ENCODE data around the gene MOCS3.

Gene MOCS3

DNA sequence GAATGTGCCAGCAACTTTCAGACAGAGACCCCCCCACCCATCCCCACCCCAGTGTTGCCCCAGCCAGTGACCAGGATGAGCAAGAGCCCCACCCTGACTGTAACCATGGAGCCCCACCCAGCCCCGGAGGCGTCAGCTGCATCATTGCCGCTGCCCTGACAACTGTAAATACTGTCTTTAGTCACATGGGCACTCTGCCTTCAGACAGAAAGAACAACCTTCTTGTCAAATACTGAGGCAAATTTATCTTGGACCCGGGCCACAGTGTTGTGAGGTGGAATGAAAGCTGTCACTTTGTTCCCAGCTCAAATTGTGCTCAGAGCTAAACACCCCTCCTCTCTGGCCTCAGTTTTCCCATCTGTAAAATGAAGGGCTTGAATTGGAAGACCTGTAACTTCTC lies 23.7 kb downstream of the MOCS3 start:
- no peak for DNase-seq (ENCODE audit: low spot score)

DNA sequence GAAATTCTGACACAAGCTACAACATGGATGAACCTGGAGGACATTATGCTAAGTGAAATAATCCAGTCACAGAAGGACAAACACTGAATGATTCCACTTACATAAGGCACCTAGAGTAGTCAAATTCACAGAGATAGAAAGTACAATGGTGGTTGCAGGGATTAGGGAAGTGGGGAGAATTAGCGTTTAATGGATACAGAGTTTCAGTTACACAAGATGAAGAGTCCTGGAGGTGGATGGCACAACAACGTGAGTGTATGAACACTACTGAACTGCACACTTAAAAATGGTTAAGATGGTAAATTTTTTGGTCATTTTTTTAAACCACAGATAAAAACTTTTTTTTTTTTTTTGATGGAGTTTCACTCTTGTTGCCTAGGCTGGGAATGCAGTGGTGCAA lies 24.7 kb downstream of the MOCS3 start:
- DNase-seq (ENCODE audit: low spot score): no peak

DNA sequence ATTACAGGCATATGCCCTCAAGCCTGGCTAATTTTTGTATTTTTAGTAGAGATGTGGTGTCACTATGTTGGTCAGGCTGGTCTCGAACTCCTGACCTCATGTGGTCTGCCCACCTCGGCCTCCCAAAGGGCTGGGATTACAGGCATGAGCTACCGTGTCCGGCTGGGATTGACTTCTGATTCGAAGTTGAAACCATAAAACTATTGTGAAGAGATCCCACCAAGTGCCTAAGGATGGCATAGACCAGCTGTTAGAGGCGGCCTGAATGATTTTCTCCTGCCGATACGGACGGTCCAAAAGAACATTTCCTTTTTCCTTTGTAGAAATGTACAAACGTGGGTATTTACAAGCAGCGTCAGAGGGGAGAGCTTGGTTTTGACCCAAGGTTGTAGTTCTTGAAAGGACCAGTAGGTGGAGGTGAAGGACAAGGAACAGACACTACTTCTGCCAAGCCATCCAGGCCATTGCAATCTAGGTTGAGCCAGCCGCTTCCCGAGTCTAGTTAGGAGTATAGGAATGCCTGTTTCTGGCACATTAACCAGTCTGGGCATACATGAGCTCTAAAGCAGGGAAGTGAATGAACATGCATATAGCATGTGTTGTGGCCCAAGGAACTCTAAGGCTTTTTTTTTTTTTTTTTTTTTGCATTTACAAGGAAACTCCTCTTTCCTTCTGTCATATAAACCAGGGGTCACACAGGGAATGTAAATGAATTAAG lies 29.0 kb downstream of the MOCS3 start:
- peak; percentile 81 for DNase-seq (ENCODE audit: low spot score)

DNA sequence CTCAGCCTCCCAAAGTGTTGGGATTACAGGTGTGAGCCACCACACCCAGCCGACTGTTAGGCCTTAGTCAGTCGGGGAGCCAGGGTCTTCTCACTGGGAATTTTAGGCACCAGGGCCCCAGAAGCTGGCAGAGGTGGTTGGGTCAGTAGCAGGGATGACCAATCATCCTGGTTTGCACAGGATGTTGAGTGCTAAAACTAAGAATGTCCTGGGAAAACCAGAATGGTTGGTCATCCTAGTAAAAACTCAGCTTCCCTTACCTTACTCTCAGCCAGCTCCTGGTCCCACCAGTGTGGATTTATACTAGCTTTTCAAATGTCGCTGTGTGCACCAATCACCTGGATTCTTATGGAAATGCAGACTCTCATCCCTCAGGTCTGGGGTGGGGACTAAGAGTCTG lies 32.5 kb downstream of the MOCS3 start:
- no peak for DNase-seq (ENCODE audit: low spot score)

DNA sequence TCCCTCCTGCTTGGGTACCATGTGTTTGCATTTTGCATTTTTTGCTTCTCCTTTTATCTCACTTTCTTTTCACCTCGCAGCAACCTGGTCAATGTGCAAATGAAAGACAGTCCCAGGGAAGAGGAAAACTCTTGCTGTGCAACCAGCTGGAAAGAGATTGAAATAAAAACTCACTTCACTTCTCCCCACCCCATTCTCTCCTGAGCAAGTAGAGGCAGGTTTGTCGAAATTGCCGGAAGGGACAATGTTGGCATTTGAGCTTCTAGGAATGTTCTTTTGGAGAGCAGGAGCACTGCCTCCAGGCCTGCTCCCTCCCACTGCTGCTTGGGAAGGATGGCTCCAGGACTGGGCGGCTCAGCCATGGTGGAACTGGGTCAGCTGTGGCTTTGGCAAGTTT lies 33.7 kb downstream of the MOCS3 start:
- no peak for DNase-seq (ENCODE audit: low spot score)

DNA sequence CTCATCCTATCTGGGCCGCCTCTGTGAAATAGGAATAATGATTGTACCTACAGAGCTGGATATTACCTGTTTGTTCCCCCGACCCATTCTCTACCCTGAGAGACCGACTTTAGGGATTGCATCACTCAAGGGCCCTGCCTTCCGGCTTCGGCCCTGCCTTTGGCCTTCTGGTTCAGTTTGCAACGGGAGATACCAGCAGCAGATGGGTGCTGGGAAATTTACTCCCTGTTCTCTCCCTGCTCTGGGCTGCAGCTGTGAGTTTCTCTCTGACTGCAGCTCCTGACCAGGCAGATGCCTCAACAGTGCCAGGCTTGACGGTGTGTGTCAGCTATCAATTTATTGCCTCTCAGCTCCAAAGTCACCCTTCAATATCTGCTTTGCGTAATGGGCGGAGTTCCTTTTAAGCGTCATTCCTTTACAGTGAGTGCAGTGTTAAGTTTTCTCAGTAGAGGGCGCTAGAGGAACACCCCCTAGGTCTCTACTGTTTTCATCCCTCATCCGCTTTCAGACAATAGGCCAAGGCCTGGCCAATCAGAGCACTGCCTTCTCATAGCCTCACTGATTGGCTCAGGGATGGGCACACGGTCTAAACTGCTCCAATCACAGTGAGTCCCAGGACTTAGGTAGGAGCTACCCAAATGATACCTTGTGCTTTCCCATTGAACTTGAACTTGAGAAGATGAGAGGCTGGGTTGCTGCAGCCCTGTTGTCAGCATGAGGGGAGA lies 34.3 kb downstream of the MOCS3 start:
- peak; percentile 88 for DNase-seq (ENCODE audit: low spot score)

DNA sequence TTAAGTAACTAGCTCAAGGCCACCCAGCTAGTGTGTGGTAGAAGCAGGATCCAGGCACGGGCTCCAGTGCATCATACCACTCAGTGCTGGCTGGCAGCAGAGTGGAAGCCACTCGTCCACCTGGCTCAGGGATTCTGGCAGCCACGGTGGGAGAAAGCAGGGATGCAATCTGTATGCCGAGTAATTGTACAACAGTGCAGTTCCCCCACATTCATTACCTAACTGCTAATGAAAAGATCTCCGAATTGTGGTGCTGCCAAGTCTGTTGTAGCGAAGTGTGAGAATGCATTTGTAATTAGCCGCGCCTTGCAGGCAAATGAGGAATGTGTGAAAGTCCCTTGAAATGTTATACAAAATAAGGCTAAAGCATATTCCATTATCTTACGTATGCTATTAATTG lies 35.3 kb downstream of the MOCS3 start:
- no peak for DNase-seq (ENCODE audit: low spot score)

DNA sequence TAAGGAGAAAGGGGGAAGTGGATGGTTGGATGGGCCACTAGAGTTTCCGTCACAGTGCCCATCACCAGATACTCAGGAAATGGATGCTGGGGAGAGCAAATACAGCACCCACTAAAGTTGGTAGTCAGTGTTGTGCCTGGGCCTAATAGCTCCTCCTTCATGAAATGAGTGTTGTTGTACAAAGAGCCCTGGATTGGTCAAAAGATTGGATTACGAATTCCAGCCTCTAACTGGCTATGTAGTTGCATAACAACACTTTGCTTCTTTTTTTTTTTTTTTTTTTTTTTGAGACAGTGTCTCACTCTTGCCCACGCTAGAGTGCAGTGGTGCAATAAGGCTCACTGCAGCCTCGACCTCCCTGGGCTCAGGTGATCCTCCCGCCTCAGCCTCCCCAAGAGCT lies 36.9 kb downstream of the MOCS3 start:
- no peak for DNase-seq (ENCODE audit: low spot score)

DNA sequence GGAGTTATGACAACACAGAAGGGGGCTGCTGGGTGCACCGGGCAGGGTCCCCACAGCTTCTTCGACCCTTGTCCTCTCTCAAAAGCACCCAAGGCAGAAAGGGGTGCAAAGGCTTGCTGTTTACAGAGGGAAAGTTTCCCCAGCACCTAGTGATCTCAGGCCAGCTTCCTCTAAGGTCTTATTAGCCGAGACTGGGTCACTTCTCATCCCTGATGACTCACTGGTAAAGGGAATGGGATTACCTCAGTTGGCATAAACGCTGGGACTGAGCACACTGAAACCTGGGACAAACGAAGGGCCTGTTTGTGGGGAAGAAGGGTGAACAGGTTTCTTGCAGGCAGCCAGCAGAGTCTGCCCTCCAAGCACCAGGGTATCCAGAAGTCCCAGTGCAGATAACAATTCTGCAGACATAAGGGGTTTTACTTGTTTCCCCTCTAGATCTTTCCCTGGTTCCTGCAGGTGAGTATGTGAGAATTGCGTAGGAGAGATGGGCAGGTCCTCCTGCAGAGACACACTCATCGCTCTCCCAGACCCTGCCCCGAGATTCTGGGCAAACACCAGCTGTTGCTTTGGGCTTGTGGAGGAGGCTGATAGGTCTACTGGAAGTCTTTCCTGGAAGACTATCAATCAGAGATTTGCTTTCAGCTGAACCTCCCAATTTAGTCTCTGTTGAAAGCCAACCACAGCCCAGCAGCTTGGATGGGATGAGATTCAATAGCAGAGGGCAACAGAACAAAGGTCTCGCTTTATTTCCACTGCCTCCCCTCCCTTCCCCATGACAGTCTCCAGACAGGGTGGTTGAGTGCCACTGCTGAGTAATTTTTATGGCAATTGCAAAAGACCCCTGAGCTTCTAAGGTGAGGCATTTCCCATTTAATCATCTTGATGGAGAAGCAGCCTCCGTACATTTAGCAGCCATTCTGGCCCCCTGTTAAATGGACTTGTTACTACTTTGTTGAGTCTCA lies 38.6 kb downstream of the MOCS3 start:
- no peak for DNase-seq (ENCODE audit: low spot score)

DNA sequence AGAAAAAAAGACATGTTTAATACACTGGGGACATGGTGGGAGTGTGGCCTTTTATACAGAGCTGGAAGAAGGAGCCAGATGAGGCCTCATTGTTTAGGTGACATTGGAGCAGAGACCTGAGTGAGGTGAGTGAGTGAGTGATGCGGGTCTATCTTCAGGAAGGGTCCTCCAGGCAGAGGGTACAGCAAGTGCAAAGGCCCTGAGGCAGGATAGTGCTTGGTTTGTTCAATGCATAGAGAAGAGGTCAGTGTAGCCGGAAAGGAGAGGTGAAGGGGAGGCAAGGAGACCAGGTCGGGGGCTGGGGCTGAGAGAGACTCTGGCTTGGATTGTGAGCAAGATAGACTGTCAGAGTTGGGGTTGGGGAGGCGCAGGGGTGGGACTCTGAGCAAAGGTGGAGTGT lies 40.7 kb downstream of the MOCS3 start:
- DNase-seq (ENCODE audit: low spot score): no peak

DNA sequence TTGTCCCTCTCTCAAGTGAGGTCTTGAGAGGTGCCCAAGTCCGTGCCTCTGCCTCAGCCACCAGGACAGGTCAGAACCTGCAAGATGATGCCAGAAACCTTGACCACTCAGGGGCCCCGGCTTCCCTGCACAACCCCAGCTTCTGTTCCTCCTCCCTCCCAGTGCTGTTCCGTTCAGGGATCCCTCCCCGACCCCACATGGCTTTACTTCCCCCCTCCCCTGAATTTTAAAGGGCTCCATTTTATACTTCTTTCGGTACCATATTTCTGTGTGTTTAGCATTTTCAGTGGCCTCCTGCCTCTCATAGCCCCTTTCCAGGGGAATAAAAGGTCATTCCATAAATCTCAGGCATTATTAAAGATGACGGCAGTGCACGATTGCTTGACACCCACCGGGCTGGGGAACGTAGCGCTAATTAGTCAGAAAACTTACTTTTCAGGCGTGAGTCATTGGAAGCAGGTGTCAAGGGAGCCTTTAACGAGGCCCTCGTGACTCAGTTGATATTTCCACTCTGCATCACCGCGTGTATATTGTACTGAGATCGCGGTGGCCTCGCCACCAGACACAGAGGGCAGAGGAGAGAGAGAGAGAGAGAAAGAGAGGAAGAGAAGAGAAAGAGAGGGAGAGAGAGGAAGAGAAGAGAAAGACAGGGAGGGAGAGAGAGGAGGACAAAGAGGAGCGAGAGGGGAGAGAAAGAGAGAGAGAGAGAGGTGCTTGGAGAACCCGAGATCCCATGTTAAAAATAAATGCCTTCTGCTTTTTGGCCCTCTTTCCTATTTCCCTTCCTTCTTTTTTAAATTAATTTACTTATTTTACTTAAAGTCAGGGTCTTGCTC lies 43.0 kb downstream of the MOCS3 start:
- no peak for DNase-seq (ENCODE audit: low spot score)

DNA sequence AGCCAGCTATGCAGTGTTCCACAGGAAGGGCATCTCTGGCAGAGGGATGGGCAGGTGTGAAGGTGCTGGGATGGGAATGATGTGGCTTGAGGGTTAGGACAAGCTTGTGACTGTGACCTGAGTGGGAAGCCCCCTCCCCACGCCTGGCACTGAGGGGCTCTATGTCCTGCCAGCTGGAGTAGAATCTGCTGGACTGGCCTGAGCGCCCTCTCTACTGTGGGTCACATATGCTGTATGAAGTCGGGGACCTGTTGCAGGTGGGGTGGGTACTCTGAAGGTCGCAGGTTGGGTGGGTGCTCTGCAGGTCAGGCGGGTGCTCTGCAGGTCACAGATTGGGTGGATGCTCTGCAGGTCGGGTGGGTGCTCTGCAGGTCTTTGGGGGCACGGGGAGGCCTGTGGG lies 44.0 kb downstream of the MOCS3 start:
- DNase-seq (ENCODE audit: low spot score): no peak

DNA sequence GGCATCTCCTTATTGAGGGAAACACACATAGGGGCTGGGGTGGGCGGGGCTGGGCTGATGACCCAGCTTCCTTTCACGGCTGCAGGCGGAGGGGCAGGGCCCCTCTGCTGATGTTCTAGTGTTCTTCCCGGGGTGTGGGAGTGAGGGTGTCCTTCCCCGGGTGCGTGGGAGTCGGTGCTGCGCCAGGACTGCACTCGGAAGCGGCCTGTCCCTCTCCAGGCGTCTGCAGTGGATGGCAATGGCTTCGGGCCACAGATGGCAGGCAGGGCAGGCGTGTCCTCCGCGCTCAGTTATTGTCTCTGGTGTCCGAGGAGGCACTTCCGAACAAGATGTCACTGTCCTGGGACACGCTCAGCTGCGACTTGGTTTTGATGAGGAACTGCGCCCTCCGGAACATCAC lies 45.1 kb downstream of the MOCS3 start:
- DNase-seq (ENCODE audit: low spot score): no peak

DNA sequence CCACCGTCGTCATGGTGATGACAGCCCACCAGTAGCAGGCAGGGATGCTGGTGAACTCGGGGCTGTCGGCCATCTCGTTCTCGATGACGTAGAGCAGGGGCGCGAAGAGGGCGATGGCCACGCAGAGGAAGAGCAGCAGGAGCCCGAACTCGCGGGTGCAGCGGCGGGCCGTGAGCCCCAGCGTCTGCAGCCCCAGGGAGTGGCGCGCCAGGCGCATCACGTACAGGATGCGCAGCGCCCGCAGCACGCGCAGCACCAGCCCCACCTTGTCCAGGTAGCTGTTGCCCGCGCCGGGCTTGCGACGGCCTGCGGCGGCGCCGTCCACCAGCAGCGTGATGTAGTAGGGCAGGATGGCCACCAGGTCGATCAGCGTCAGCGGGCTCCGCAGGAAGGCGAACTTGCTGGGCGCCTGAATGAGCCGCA lies 45.7 kb downstream of the MOCS3 start:
- DNase-seq (ENCODE audit: low spot score): no peak

DNA sequence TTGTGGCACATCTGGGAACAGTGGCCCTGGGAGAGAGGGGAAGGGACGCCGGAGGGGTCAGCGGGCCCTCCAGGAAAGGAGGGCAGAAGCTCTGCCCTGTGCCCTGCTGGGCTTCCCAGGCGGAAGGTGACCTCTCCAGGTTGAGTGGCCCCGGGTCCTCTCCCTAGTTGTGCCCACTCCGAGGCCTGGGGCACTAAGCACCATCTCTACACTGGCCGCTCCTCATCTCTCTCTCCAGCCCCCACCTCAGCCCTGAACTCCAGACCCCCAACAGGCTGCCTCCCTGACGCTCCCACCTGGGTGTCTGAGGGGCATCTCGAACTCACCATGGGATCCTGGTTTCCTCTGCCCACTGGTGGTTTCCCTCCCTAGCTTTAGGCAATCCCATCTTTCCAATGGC lies 46.2 kb downstream of the MOCS3 start:
- no peak for DNase-seq (ENCODE audit: low spot score)

DNA sequence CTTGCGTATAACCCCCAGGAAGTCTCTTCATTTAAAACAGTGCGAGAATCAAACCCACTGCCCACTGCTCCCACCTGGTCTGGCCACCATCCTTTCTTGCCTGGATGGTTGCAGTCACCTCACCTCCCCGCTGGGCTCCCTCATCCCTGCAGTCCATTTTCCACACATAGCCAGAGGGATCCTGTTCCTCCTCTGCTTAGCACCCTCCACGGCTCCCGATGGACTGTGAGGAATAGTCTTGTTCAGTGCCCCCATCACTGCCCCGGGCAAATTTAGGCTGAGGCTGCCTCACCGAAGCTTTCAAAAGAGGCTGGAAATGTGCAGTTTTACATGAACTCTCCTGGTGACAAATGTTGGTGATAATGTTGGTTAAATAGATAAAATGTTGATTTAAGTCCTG lies 46.6 kb downstream of the MOCS3 start:
- no peak for DNase-seq (ENCODE audit: low spot score)

DNA sequence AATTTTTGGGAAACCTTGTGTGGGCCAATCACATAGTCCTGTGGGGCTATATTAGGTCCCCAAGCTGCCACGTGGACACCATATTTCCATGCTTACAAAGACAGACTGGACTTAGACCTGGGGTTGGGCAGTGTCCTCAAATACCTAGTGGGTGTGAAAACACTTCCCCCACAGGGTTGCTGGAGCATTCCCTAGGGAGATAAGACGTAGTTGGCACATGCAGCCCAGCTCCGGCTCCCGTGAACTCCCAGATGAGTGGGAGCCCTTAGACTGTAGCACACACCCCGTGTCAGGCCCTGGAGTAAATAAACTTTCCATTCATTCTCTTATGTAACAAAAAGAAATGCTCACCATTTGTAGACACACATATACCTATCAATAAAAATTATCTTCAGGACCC lies 50.1 kb downstream of the MOCS3 start:
- DNase-seq (ENCODE audit: low spot score): no peak

DNA sequence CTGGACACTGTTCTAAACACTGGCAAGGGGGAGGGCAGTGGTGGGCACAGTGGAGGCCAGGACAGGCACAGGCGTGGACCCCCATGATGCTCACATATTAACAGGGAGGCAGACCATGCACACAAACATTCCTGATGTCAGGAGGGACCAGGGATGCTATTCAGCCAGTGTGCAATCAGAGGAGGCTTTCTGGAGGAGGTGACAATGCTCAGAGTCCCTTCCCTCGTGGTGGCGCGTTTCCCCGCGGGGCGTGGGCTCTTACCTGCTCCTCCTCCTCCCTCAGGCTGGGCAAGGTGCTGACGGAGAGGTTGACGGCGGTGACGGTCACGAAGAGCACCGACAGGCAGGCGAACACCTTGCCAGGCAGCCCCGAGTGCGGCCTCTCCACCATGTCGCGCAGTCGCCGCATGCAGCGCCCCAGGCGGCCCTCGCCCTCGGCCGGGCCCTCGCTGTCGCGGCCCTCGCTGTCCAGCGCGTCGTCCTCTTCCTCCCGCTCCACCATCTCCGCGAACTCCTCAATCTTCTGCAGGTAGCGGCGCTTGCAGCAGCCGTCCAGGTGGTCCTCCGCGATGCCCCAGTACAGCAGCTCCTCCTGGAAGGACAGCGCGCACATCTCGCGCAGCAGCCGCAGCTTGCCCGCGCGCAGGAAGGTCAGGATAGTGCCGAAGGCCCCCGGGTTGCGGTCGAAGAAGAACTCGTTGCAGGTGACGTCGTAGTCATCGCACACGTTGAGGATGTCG lies 50.9 kb downstream of the MOCS3 start:
- DNase-seq (ENCODE audit: low spot score): no peak

DNA sequence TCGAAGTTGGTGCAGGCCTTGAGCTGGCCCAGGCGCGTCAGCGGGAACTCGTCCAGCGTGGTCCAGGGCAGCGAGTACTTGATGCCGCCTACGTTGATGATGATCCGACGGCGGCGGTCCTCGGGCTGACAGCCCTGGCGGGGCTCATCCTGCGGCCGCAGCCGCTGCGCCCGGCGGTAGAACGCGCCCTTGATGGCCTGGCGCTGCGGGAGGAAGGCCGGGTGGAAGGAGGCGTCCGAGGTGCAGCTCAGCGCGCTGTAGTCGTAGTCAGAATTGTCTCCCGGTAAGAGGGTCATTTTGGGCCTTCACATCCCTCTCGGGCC lies 51.4 kb downstream of the MOCS3 start:
- no peak for DNase-seq (ENCODE audit: low spot score)

DNA sequence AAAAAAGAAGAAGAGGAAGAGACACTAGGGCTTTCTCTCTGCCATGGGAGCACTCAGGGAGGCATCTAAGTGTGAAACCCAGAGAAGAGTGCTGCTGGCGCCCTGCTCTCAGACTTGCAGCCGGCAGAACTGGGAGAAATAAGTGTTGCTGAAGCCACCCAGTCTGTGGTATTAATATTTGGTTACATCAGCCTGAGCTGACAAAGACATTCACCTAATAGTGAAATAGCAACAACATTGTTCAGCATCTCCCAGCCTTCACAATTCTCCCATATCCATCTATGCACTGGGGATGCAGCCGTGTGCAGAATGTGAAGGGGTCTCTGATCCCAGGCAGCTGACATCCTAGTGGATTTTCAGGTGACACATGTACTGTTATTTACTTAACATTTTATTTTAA lies 52.3 kb downstream of the MOCS3 start:
- no peak for DNase-seq (ENCODE audit: low spot score)

DNA sequence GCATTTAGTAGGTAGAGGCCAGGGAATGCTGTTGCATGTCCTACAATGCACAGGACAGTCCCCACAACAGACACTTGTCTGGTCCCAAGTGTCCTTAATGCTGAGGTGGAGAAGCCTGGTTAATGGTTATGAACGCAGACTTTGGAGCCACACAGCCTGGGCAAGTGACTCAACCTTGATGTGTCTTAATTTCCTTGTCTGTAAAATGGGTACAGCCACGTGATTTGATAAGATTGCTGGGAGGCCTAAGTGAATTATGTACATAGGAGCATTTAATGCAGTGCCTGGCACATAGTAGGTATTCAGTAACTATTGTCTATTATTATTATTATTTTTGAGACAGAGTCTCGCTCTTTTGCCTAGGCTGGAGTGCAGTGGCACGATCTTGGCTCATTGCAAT lies 52.9 kb downstream of the MOCS3 start:
- DNase-seq (ENCODE audit: low spot score): no peak

Data from kidney capillary endothelial cell (primary cell).